CD14-positive monocyte (primary cell): ENCODE data around the gene ZNF723. TPM values are rescaled to one million over a fixed set of nuclear protein-coding genes. Genes with fewer than 3 reads are reported as not detected.

Experiments used
- DNase-seq, 3 donors: peaks; one replicate each; pipeline ENCODE4 v3.0.0-alpha.2; 2011 to 2022
- H2AFZ ChIP-seq: 2 replicates; pipeline ENCODE4 v1.6.0; 2012; ENCODE audit warnings: mild to moderate bottlenecking, low read depth, low read length, inconsistent platforms; ENCODE audit not compliant: insufficient read depth, poor library complexity, severe bottlenecking
- H3K27ac ChIP-seq, 2 donors: 1 replicate in 1 of 2; 2 replicates in 1 of 2; pipeline ENCODE4 v1.5.1; 2012 to 2013; ENCODE audit warnings: low read length in 2 of 2, control low read depth in 1 of 2, inconsistent platforms in 1 of 2, low read depth in 1 of 2, mild to moderate bottlenecking in 1 of 2
- H3K27me3 ChIP-seq, 2 donors: one replicate each; pipeline versions ENCODE4 v1.6.0 to v1.6.1; 2011 to 2013; ENCODE audit warnings: low read length in 2 of 2; ENCODE audit not compliant: control insufficient read depth in 2 of 2, insufficient read depth in 2 of 2
- H3K36me3 ChIP-seq, 2 donors: replicated peaks in 1 of 2; 1 replicate in 1 of 2; 2 replicates in 1 of 2; pipeline versions ENCODE4 v1.5.1 to v1.6.1; 2012 to 2013; ENCODE audit warnings: low read length in 2 of 2, control low read depth in 1 of 2, inconsistent platforms in 1 of 2, mild to moderate bottlenecking in 1 of 2; ENCODE audit not compliant: insufficient read depth in 2 of 2, control insufficient read depth in 1 of 2
- H3K4me1 ChIP-seq, 2 donors: 1 replicate in 1 of 2; 2 replicates in 1 of 2; pipeline versions ENCODE4 v1.5.1 to v1.6.1; 2012 to 2013; ENCODE audit warnings: low read length in 2 of 2, control low read depth in 1 of 2, inconsistent platforms in 1 of 2, mild to moderate bottlenecking in 1 of 2, moderate library complexity in 1 of 2; ENCODE audit not compliant: insufficient read depth in 2 of 2, control insufficient read depth in 1 of 2
- H3K4me2 ChIP-seq: replicated peaks from 2 replicates; pipeline ENCODE3; 2012; ENCODE audit warnings: low read length, moderate library complexity, mild to moderate bottlenecking; ENCODE audit not compliant: poor library complexity, severe bottlenecking; ENCODE audit errors: extremely low read depth
- H3K4me3 ChIP-seq, 3 experiments: fragments of 200-600 bp in 1 of 3; sonication (generic) in 1 of 3; replicated peaks in 1 of 3; 1 replicate in 2 of 3; 2 replicates in 1 of 3; pipeline ENCODE4 v1.5.1; 2011 to 2013; ENCODE audit warnings: low read length in 3 of 3, mild to moderate bottlenecking in 3 of 3, control low read depth in 2 of 3, low read depth in 2 of 3, inconsistent platforms in 1 of 3, moderate library complexity in 1 of 3
- H3K79me2 ChIP-seq: 2 replicates; pipeline ENCODE4 v1.6.0; 2012; ENCODE audit warnings: mild to moderate bottlenecking, control low read depth, inconsistent platforms, low read length, moderate library complexity; ENCODE audit not compliant: insufficient read depth
- H3K9ac ChIP-seq: 2 replicates; pipeline ENCODE4 v1.6.0; 2017; ENCODE audit warnings: low read length, mild to moderate bottlenecking; ENCODE audit not compliant: insufficient read depth, poor library complexity, severe bottlenecking
- H3K9me3 ChIP-seq, 2 donors: replicated peaks in 1 of 2; 1 replicate in 1 of 2; 2 replicates in 1 of 2; pipeline versions ENCODE4 v1.5.1 to v1.6.1; 2012 to 2013; ENCODE audit warnings: low read length in 2 of 2, control low read depth in 1 of 2; ENCODE audit not compliant: control insufficient read depth in 1 of 2, insufficient read depth in 1 of 2
- H4K20me1 ChIP-seq: 2 replicates; pipeline ENCODE4 v1.6.0; 2012; ENCODE audit warnings: mild to moderate bottlenecking, low read length, control low read depth, moderate library complexity; ENCODE audit not compliant: insufficient read depth
- H3K27ac Mint-ChIP-seq, 7 donors: one replicate each; pipeline ENCODE4 v1.8.0; 2020; ENCODE audit warnings: mild to moderate bottlenecking in 7 of 7, mixed read lengths in 7 of 7, moderate library complexity in 6 of 7, inconsistent platforms in 2 of 7
- H3K27me3 Mint-ChIP-seq, 3 donors: one replicate each; pipeline ENCODE4 v1.8.0; 2021 to 2022; ENCODE audit warnings: low read depth in 3 of 3, mild to moderate bottlenecking in 3 of 3, mixed read lengths in 3 of 3, moderate library complexity in 3 of 3, inconsistent platforms in 1 of 3
- H3K36me3 Mint-ChIP-seq, 2 donors: one replicate each; pipeline ENCODE4 v1.8.0; 2020; ENCODE audit warnings: mixed read lengths in 2 of 2, inconsistent platforms in 1 of 2, mild to moderate bottlenecking in 1 of 2
- H3K4me1 Mint-ChIP-seq: one replicate; pipeline ENCODE4 v1.8.0; 2020; ENCODE audit warnings: mild to moderate bottlenecking, mixed read lengths
- H3K4me3 Mint-ChIP-seq, 2 donors: one replicate each; pipeline ENCODE4 v1.8.0; 2020; ENCODE audit warnings: mild to moderate bottlenecking in 2 of 2, mixed read lengths in 2 of 2, moderate library complexity in 1 of 2
- H3K9me3 Mint-ChIP-seq, 7 donors: one replicate each; pipeline ENCODE4 v1.8.0; 2020 to 2022; ENCODE audit warnings: mixed read lengths in 7 of 7, mild to moderate bottlenecking in 6 of 7, moderate library complexity in 6 of 7, inconsistent platforms in 2 of 7
- CTCF ChIP-seq: fragments of 200-600 bp; IDR thresholded peaks from one replicate; pipeline ENCODE4 v1.8.0; 2022; ENCODE audit warnings: antibody characterized with exemption, mild to moderate bottlenecking
- WGBS: methylation state at CpG from one replicate; pipeline ENCODE4 v1.1.5; 2013; ENCODE audit warnings: missing lambda C conversion rate; ENCODE audit not compliant: insufficient coverage; 5-methylcytosine and 5-hydroxymethylcytosine counted together
- intact Hi-C, 2 donors: fragments of 100-400 bp; cut with micrococcal nuclease; formaldehyde crosslinking; loops; one replicate each; pipeline versions ENCODE4 v1.15.0 to v1.15.1; 2023
- polyA plus RNA-seq, 3 donors: library from polyadenylated mRNA; depleted of rRNA in 1 of 3; unstranded in 2 of 3; stranded (reverse) in 1 of 3; fragments of 300-500 nt in 2 of 3; fragments of >200 nt in 1 of 3; fragmentation: Illumina TruSeq in 2 of 3; gene quantifications; 1 replicate in 2 of 3; 2 replicates in 1 of 3; pipeline ENCODE4 v1.2.3, GENCODE V29; 2012 to 2021

The ZNF723 gene
- polyA plus RNA-seq, 3 donors = not detected

DNA sequence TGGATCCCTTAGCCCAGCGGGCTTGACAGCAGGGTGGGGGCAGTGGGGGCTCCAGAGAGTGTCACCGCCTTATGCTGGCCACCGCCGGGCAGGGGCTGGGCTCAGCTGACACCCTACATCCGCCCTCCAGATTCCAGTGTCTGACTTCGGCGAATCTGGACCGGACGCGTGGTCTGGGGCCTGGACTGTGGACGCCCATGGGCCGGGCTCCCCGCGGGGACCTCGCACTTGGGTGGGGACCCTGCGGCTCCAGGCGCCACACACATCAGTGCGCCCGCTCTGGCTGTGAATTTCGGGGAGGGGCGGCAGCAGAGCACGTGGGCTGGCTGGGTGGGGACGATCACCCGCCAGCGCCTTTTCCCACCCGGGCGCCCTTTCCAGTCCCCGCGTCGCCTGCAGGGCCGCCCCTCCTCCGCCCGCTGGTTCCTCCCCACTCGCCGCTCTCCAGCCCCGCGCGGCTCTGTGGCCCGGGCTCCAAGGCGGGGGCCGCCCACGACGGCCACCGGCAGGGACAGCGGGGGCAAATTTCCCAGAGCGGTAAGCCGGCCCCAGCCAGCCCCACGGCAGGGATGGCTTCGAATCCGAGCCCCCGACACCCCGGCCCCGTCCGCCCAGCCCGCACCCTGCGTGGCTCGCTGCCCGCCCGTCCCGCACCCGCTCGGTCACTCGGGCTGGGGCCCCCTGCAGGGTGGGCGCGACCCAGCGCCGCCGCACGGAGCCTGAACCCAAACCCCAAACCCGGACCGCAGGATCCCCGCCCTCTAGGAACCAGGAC lies 24.8 kb upstream of the ZNF723 start:
- DNase-seq = no peak
- no peak for TF ChIP-seq CTCF
- Histone ChIP-seq H3K36me3 (no peaks in the 10 kb centered on the region), H3K27me3 (no peaks in the 10 kb centered on the region), H3K4me2 (no peak overlapping the region), H3K79me2 (no peaks in the 10 kb centered on the region), H3K9me3 (peaks cover 82 to 83% of the 10 kb centered on the region in 2 donors), H3K27ac (no peak overlapping the region), H3K4me3 (no peak overlapping the region), H2AFZ (no peak overlapping the region), H3K4me1 (no peaks in the 10 kb centered on the region), H3K9ac (no peak overlapping the region), H4K20me1 (no peaks in the 10 kb centered on the region)
- Mint-ChIP-seq H3K27ac (no peak overlapping the region), H3K9me3 (peaks cover 27 to 76% (median 63%) of the 10 kb centered on the region in 7 donors), H3K4me1 (no peaks in the 10 kb centered on the region), H3K36me3 (no peaks in the 10 kb centered on the region), H3K27me3 (peaks cover 0 to 6% (median 2%) of the 10 kb centered on the region in 3 donors), H3K4me3 (no peak overlapping the region)
- intact Hi-C loops = no loop called here
- 10% methylated on average over 69 of the region's 72 CpGs for WGBS

GRCh38 chr19:22814124-22814523 lies 18.0 kb upstream of the ZNF723 start:
- no peaks in the 10 kb centered on the region for H3K27me3 Mint-ChIP-seq
- no CpG with 5 or more reads among the region's 2 CpGs for WGBS

More at GRCh38 chr19:22814124-22814523, 18.0 kb upstream of the ZNF723 start:
- TF ChIP-seq CTCF = no peak
- Mint-ChIP-seq H3K36me3 (no peaks in the 10 kb centered on the region), H3K4me3 (no peak overlapping the region), H3K4me1 (no peaks in the 10 kb centered on the region), H3K27ac (no peak overlapping the region), H3K9me3 (peaks cover 13 to 68% (median 59%) of the 10 kb centered on the region in 7 donors)
- H3K79me2 ChIP-seq = no peaks in the 10 kb centered on the region
- H4K20me1 ChIP-seq = no peaks in the 10 kb centered on the region
- H3K4me3 ChIP-seq = no peak overlapping the region
- peaks cover 79 to 99% of the 10 kb centered on the region in 2 donors for H3K9me3 ChIP-seq
- H3K4me1 ChIP-seq = no peaks in the 10 kb centered on the region
- H3K27me3 ChIP-seq = no peaks in the 10 kb centered on the region
- H3K27ac ChIP-seq = no peak overlapping the region
- intact Hi-C loops = no loop called here
- H3K36me3 ChIP-seq = no peaks in the 10 kb centered on the region
- no peak overlapping the region for H2AFZ ChIP-seq
- DNase-seq = no peak
- no peak overlapping the region for H3K9ac ChIP-seq
- H3K4me2 ChIP-seq = no peak overlapping the region
